Adrenal gland (tissue), 5 donors: ENCODE measurements around the gene MAP1B.

Source experiments
- POLR2A ChIP-seq, 2 donors: fragments of 450-650 bp; IDR thresholded peaks; one replicate each; pipeline ENCODE4 v1.6.1; 2017; ENCODE audit warnings: antibody characterized with exemption in 2 of 2, mild to moderate bottlenecking in 2 of 2, moderate library complexity in 1 of 2
- TF ChIP-seq, protein P1 (sequence below), 6 experiments: fragments of 450-650 bp in 4 of 6; fragments of 200-600 bp in 2 of 6; sonication (generic) in 1 of 6; IDR thresholded peaks; 1 replicate in 5 of 6; 2 replicates in 1 of 6; pipeline versions ENCODE4 v1.5.1 to v1.8.0; 2016 to 2021; ENCODE audit warnings: antibody characterized with exemption in 6 of 6, mild to moderate bottlenecking in 2 of 6, moderate library complexity in 1 of 6
- donor health status: DM: no; HTN: no; CAD: no.

DNA sequence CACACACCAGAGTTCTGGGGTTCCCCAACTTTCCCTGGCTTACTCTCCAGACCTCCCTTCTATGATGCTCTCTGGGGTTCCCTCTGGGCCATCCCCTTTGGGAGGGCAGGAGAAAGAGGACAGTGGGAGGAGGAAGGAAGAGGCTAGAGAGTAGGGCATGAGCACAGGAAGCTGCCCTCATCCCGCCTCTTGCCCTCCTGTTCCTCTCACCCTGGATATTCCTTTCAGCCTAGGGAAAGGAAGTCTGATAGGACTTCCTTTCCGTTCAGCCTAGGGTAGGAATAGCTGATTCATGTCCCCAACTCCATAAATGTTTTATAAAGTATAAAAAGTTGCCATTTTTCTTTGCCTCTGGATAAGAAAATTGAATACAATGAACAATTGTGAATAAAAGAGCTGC is 7.4 kb downstream of the MAP1B start:
- TF ChIP-seq, protein P1, sequence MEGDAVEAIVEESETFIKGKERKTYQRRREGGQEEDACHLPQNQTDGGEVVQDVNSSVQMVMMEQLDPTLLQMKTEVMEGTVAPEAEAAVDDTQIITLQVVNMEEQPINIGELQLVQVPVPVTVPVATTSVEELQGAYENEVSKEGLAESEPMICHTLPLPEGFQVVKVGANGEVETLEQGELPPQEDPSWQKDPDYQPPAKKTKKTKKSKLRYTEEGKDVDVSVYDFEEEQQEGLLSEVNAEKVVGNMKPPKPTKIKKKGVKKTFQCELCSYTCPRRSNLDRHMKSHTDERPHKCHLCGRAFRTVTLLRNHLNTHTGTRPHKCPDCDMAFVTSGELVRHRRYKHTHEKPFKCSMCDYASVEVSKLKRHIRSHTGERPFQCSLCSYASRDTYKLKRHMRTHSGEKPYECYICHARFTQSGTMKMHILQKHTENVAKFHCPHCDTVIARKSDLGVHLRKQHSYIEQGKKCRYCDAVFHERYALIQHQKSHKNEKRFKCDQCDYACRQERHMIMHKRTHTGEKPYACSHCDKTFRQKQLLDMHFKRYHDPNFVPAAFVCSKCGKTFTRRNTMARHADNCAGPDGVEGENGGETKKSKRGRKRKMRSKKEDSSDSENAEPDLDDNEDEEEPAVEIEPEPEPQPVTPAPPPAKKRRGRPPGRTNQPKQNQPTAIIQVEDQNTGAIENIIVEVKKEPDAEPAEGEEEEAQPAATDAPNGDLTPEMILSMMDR (IDR thresholded peaks at IDR 0.05), result no peak
- TF ChIP-seq POLR2A (IDR thresholded peaks at IDR 0.05), result no peak
